NCI-H345 treated with DMSO at 0.1 percent for 48 hours (cell line): ENCODE data around the gene GALR2.
"Not testable (repeated sequence)": the region's sequence is repeated elsewhere in the genome, so short reads cannot be mapped to it uniquely, and the experiment has no call there.

Experiments
- DNase-seq: peaks from one replicate; lab custom pipeline; 2025; ENCODE audit not compliant: unreplicated experiment; lab: John Stamatoyannopoulos, UW

GALR2 gene

DNA sequence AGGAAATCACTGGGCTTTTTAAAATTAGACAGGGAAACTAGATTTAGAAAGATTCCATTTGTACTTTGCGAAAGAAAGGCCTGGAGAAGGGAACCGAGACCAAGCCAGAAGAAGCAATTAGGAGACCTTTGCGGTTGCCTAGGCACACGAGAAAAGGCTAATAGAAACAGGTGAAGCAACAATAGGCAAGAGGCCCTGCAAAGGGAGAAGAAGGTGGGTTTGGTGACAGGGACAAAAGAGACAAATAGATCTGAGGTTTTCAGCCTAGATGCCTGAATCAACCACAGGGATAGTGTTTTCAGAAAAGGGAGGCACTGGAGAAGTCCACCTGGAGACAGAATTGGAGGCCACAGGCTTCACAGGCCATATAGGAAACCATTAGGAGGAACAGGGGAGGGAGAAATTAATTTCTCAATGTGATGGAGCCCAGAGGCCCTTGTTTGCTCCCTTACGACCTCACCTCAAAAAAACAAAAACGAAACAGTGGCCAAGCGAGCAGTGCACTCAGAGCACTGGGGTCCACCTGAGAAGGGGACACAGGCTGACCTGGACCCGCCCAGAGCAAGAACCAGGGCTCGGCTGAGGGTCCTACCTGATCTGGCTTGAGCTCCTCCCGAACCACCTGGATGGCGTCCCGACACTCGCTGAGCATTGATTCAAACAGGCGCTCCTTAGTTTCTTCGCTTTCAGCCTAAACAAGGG, 24.6 kb upstream of the GALR2 start:
- no peak for DNase-seq

- no peak for DNase-seq
Observed at GRCh38 chr17:76050538-76051467, 23.8 kb upstream of the GALR2 start.

GRCh38 chr17:76051561-76051960, 23.0 kb upstream of the GALR2 start:
- no peak for DNase-seq

DNA sequence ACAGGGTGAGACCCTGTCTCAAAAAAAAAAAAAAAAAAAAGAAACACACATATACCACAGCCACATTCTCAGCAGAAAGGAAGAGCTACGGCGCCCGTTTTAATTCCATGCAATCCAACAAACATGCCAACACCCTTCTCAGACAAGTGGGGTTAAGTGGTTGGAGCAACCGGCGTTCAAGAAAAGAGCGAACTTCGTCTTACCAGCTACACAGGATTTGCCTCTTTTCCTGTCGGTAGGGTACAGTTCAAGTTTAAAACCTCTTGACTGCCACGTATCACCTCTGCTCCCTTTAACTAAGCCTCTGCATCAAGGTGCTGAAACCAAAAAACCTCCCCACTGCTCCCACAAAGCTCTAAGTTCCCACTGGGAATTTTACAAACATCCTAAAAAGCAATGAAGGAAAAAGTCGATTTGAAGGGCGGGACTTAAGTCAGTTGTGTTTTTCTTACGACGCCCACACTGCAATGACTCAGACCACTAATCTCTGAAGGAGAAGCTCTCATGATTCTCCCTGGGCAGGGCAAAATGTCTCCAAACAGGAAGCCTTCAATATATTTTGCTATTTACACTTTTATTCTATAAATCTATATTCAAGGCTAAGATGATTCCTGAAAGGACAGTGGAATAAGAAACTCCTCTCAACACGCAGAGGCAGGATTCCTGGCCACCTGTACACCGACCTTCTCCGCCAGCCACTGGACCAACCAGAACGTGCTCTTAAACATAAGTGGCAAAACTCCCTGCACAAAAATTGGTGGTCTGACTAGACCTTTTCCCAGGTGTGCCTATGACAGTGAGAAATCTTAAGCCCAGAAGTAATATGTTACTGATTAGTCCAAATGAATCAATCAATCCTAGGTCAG, 21.1 kb upstream of the GALR2 start:
- DNase-seq, result no peak

DNA sequence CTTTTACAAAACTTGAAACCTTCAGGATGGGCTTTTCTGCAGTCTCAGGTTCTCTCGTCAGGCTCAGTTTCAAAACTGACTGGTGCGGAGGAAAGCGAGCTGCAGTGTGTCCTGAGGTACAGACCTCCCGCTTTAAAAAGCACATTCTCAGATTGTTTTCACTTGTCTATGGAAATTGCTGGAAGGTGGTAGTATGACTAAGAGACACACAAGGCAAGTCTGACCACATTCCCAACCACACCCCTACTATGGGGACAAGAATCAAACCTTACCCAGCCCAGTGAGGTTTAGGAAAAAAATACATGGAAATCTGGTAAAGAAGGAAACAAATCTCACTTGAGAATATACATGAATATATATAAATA, 20.5 kb upstream of the GALR2 start:
- no peak for DNase-seq

DNA sequence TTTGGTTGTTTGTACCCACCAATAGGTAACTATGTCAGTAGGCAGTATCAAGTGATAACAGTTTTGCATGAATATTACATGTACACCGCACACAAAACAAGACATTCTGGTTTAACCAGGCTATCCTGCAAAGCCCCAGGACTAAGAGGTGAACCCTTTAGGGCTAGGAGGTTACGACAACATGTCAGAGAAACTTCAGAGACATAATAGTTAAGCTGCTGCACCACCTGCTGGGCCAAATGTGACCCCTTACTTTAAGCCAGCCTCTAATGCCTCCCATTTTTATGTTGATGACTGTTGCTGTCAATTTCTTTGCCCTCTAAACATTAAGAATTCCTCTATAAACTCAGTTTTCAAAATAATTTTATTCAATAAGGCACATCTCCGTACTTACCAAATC, 17.7 kb upstream of the GALR2 start:
- no peak for DNase-seq

GRCh38 chr17:76058264-76058663, 16.3 kb upstream of the GALR2 start:
- not testable (repeated sequence) for DNase-seq

- no peak for DNase-seq
Observed at GRCh38 chr17:76063875-76064546, 10.6 kb upstream of the GALR2 start.

DNA sequence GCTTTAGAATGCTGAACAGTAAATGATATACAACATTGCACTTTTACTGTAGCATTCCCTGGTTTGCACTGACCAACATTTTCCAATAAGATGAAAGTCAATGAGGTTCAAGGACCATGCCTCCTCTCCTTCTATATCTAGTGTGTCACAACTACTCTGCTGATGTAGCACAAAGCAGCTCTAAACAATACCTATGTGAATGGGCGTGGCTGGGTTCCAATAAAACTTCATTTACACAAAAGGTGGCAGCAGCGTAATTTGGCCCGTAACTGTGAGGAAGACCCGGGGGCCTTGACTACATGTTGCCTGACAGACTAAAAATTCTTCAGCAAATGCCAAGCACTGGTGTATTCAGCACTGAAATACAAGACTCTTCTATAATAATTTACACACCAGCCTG, 8.8 kb upstream of the GALR2 start:
- DNase-seq, result no peak

- DNase-seq, result no peak
Observed at GRCh38 chr17:76071531-76072147, 2.9 kb upstream of the GALR2 start.

GRCh38 chr17:76072148-76072858, 2.3 kb upstream of the GALR2 start, which contains the start of gene SRP68:
TSS of gene SRP68 (minus strand) at chr17:76072517. CDS start at chr17:76072491, 26 bp downstream.
- peak; percentile 92 for DNase-seq

GRCh38 chr17:76075364-76076145, 974 bp downstream of the GALR2 start:
- no peak for DNase-seq

DNA sequence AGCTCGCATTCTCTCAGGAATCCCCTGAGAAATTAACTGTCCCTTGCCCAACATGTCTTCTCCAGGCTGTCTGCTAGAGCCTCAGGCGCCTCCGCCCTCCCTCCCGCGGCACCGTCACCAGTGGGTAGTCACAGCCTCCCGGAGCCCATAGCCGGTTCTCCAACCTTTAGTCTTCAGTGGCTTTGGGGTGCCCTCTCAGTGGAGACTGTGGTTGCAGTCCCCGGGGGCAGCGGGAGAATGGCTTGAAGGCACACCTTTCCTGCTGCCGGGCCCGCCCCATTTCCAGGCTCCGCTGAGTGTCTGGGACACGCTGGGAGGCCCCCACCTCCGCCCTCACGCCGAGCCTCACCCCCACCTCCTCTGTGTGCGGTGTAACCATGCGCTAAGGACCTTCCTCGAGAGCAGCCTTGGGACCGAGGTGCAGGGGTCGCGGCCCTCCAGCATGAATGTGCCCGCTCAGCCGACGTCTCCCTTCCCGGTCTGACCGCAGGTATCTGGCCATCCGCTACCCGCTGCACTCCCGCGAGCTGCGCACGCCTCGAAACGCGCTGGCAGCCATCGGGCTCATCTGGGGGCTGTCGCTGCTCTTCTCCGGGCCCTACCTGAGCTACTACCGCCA, 1.7 kb downstream of the GALR2 start:
- no peak for DNase-seq

- no peak for DNase-seq
Observed at GRCh38 chr17:76076765-76077583, 2.4 kb downstream of the GALR2 start.

DNA sequence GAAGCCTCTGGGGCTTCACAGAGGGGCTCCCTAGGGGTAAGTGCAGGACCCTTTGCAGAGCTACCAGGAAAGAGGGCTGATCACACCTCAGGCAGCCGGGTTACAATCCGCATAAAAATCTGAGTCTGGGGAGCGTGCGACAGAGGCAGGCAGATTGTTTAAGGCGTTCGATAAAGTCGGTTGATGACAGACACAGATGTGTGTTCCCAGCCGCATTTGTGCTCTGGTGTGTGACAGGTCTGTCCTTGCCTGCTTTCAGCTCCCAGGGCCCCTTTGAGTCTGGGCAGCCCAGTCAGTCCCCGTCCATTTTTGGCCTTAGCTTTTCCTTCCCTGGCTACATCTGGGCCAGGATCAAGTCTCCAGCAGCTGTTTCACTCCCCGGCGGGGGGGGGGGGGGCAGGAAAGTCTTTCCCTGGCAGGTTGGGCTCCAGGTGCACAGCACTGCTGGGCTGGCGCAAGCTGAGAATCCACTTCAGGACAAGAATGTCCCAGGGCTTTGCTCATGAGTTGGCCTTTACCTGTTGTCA, 3.1 kb downstream of the GALR2 start:
- DNase-seq, result peak; percentile 64

DNA sequence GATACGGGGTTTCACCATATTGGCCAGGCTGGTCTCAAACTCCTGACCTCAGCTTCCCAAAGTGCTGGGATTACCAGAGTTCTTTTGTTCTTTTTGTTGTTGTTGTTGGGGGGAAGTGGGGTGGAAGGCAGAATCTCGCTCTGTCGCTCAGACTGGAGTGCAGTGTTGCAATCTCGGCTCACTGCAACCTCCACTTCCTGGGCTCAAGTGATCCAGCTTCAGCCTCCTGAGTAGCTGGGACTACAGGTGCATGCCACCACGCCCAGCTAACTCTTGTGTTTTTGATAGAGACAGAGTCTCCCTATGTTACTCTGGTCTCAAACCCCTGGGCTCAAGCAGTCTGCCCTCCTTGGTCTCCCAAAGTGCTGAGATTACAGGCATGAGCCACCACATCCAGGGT, 3.8 kb downstream of the GALR2 start:
- DNase-seq, result not testable (repeated sequence)

GRCh38 chr17:76078860-76079534, 4.4 kb downstream of the GALR2 start, which contains the start of gene ZACN:
TSS of gene ZACN (plus strand) at chr17:76079182. CDS start at chr17:76079265, 83 bp downstream.
- peak; percentile 98 for DNase-seq
